Large intestine (tissue), 3 donors: ENCODE data around the gene PDLIM5. TPM values are rescaled to one million over a fixed set of nuclear protein-coding genes. Genes with fewer than 3 reads are reported as not detected.
A peak's percentile ranks its signal among the peaks of the same experiment; 100 is the strongest.

Experiments used
- DNase-seq, 2 donors: peaks; one replicate each; pipeline versions ENCODE4 v3.0.0 to v3.0.0-alpha.2; 2013
- H3K27ac ChIP-seq: one replicate; pipeline ENCODE4 v1.5.1; 2013; ENCODE audit warnings: low read length
- H3K27me3 ChIP-seq: 2 replicates; pipeline ENCODE4 v1.6.1; 2013; ENCODE audit warnings: low read length; ENCODE audit not compliant: control insufficient read depth, insufficient read depth
- H3K36me3 ChIP-seq: 2 replicates; pipeline ENCODE4 v1.6.1; 2013; ENCODE audit warnings: low read length; ENCODE audit not compliant: control insufficient read depth, insufficient read depth
- H3K4me1 ChIP-seq: one replicate; pipeline ENCODE4 v1.6.1; 2013; ENCODE audit warnings: low read length; ENCODE audit not compliant: control insufficient read depth, insufficient read depth
- H3K4me3 ChIP-seq: one replicate; pipeline ENCODE4 v1.5.1; 2013; ENCODE audit warnings: low read length
- H3K9me3 ChIP-seq: one replicate; pipeline ENCODE4 v1.6.1; 2013; ENCODE audit warnings: mild to moderate bottlenecking, low read depth, low read length, moderate library complexity; ENCODE audit not compliant: control insufficient read depth
- WGBS: methylation state at CpG from one replicate; pipeline ENCODE4 v1.1.5; 2013; ENCODE audit warnings: low lambda C conversion rate; ENCODE audit not compliant: insufficient coverage; 5-methylcytosine and 5-hydroxymethylcytosine counted together
- polyA plus RNA-seq: library from polyadenylated mRNA; unstranded; fragments of 120-200 nt; gene quantifications from one replicate; pipeline ENCODE4 v1.2.1, GENCODE V29; 2013

PDLIM5 gene
- polyA plus RNA-seq, 1 donor: 108 TPM

DNA sequence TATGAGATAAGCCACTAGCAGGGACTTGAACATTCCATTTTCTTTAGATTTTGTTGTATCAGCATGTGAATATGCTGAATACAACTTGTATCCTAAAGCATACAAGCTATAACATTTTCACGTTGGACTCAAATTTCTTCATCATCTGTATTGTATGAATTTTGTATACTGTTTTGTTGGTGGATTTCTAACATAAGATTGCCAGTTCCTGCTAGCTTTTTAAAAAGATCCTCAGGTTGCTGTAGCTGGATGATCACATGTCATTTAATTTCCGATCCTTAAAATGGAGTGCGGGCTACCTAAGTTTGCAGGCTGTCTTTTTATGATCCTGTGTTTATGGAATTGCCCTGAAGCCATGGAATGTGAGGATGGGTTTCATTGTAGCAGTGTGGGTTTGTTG is 6.9 kb downstream of the PDLIM5 start:
- H3K4me1 ChIP-seq: peaks cover 28% of the 10 kb centered on the region
- peak overlapping the region; percentile 97 for H3K27ac ChIP-seq
- no CpG with 5 or more reads among the region's 3 CpGs for WGBS
- H3K9me3 ChIP-seq: no peaks in the 10 kb centered on the region
- H3K4me3 ChIP-seq: no peak overlapping the region
- H3K27me3 ChIP-seq: no peaks in the 10 kb centered on the region
- no peak for DNase-seq
- H3K36me3 ChIP-seq: peaks cover 4% of the 10 kb centered on the region

DNA sequence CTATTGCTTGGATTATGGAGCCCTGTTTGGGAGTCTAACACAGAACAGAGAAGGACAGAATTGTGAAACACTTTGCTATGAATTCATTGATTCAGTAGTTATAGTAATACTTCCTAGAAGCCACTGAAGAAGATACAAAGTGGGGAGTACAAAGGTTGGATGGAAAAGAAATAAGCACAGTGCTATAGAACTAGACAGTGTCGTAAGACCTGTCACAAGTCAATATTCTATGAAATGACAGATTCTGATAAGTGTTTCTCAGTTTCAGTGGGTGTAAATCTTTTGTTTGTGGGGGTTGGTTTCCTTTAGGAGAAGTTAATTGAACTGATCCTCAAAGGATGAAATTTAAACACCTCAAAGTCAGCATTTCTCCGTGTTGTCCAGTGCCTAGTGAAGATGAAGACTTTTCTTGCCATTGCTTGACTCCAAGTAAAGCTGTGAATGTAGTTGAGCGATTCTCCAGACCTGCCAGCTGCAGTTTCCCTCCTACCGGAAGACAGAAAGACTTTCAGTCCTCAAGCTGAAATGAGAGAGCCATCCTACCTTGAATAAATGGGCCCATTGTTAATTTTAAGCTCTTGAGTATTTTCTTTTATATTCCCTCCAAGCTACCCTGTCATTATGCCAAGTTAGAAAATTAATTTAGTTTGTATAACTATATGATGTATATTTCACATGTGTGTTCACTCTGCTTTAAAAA is 7.9 kb downstream of the PDLIM5 start:
- no peaks in the 10 kb centered on the region for H3K27me3 ChIP-seq
- peak overlapping the region; percentile 14 for H3K4me3 ChIP-seq
- peak overlapping the region; percentile 97 for H3K27ac ChIP-seq
- WGBS: no CpG with 5 or more reads among the region's 4 CpGs
- H3K36me3 ChIP-seq: peaks cover 4% of the 10 kb centered on the region
- DNase-seq: peak; percentile 58 to 87
- H3K9me3 ChIP-seq: no peaks in the 10 kb centered on the region
- H3K4me1 ChIP-seq: peaks cover 28% of the 10 kb centered on the region

DNA sequence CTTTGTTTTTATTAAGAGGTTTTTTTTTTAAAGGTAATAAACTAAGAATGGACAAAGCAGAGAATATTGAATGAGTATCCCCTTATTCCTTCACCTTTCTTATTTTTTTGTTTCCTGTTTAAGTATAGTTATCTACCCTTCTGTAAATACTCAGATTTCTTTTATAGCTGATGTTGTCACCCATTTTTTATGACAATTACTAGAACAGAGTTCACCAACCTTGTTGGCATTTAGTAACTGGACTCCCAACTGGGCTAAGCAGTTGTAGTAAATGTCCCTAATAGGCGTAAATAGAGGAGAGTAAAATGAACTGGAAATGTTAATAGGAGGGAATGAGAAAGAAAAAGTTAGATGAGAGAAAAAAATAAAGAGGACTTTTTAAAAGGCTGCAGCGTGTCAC is 9.8 kb downstream of the PDLIM5 start:
- H3K4me3 ChIP-seq: no peak overlapping the region
- H3K4me1 ChIP-seq: peaks cover 22% of the 10 kb centered on the region
- no peaks in the 10 kb centered on the region for H3K9me3 ChIP-seq
- H3K27me3 ChIP-seq: no peaks in the 10 kb centered on the region
- DNase-seq: no peak
- no peaks in the 10 kb centered on the region for H3K36me3 ChIP-seq
- 80% methylated on average over 1 of the region's 2 CpGs for WGBS
- H3K27ac ChIP-seq: peak overlapping the region; percentile 97

DNA sequence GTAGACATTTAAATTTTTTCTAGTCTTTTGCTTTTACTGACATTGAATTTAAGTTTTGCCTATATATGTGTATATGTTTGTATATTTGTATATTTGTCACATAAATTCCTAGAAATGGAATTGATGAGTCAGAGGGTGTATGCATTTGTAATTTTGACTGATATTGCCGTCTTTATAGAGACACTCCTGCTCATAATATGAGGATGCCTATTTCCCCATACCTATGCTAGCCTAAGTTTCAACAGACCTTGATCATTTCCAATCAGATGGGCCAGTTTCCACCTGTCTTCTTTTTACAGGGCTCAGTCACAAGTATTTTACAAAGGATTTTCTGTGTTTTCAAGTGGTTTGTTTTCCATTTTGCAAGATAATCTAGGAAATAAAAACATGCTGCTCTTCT is 10.8 kb downstream of the PDLIM5 start:
- no peak overlapping the region for H3K4me3 ChIP-seq
- no peaks in the 10 kb centered on the region for H3K9me3 ChIP-seq
- peak overlapping the region; percentile 9 for H3K27ac ChIP-seq
- peaks cover 22% of the 10 kb centered on the region for H3K4me1 ChIP-seq
- WGBS: no CpG with 5 or more reads among the region's 1 CpG
- no peaks in the 10 kb centered on the region for H3K27me3 ChIP-seq
- DNase-seq: no peak
- no peaks in the 10 kb centered on the region for H3K36me3 ChIP-seq

DNA sequence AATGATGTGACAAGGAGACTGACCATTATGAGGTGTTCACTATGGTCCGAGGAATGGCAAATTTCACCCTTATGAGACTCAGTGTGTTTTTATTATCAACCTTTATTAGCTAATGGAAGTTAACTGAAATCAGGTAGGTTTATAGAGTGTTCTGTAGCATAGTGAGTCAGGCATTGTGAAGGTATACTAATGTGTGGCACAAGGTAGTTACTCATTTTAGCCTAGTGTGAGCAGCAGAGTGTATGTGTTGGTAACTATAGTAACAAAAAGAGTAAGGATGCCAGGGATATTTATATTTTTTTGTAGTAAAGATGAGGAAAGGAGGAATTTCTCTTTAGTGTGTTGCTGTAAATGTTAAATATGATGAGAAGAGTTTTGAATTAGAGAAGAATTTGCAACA is 12.0 kb downstream of the PDLIM5 start:
- DNase-seq: no peak
- Histone ChIP-seq H3K27me3 (no peaks in the 10 kb centered on the region), H3K4me1 (peaks cover 19% of the 10 kb centered on the region), H3K9me3 (no peaks in the 10 kb centered on the region), H3K4me3 (no peak overlapping the region), H3K27ac (no peak overlapping the region), H3K36me3 (no peaks in the 10 kb centered on the region)
- WGBS: no CpG with 5 or more reads among the region's 1 CpG

DNA sequence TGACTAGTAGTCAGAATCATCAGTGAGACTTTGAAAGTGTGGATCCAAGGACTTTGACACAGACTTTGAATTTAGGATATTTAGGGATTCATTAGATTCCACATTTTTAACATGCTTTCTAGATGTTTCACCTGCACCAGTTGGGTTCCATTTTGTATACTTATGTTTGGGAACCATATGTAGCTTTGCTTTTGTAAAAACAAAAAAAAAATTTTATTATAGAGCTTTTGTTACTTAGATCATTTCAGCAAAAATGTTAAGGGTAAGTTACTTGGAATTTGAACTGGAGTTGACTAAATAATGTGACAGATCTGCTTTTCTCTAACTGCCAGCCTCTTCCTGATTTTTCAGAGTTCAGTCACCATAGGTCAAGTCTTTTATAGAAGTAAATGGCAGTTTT is 14.6 kb downstream of the PDLIM5 start:
- Histone ChIP-seq H3K4me3 (no peak overlapping the region), H3K4me1 (peaks cover 5% of the 10 kb centered on the region), H3K9me3 (peaks cover 4% of the 10 kb centered on the region), H3K27me3 (no peaks in the 10 kb centered on the region), H3K27ac (no peak overlapping the region), H3K36me3 (no peaks in the 10 kb centered on the region)
- DNase-seq: no peak

DNA sequence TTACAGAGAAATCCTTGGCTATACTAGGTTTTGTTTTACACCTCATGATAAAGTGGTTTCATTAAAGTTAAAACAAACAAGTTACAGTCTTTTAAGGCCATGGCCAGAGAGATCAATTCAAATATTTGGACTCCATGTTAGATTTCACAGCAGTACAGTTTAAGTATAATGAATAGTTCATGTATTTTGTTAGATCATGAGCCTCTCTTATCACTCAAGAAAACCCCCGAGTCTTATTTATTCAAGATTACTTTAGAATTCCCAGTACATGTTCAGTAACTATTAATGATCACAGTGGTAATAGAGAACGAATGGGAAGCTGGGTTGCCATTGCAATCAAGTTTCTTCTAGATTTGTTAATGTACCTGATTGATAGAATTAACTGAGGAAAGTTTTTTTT is 15.2 kb downstream of the PDLIM5 start:
- Histone ChIP-seq H3K27me3 (no peaks in the 10 kb centered on the region), H3K4me1 (peaks cover 2% of the 10 kb centered on the region), H3K36me3 (no peaks in the 10 kb centered on the region), H3K9me3 (peaks cover 4% of the 10 kb centered on the region), H3K4me3 (no peak overlapping the region), H3K27ac (no peak overlapping the region)
- WGBS: no CpG with 5 or more reads among the region's 2 CpGs
- DNase-seq: no peak

DNA sequence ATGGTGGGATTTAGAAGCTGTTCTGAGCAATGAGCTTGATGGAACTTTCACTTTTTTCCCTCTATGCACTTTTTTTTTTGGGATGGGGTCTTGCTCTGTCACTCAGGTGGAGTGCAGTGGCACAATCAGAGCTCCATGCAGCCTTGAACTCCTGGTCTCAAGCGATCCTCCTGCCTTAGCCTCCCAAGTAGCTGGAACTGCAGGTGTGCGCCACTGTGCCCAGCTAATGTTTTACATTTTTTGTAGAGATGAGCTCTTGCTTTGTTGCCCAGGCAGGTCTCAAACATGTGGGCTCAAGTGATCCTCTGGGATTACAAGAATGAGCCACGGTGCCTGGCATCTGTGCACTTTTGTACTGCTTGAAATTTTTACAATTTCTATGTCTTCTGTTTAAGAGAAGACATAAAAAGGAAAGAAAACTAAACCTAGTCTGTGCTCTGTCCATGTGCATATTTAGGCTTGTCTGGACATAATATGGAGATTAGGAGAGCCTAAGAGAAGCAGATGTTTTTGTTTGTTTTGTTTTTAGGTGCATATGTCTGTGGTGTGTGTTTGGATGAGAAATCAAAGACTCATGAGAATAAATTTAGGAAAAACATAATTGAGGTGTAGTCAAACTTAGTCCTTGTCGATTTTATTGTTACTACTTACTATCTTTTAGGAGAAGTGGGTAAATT is 16.5 kb downstream of the PDLIM5 start:
- DNase-seq: no peak
- Histone ChIP-seq H3K4me1 (peaks cover 3% of the 10 kb centered on the region), H3K9me3 (peaks cover 4% of the 10 kb centered on the region), H3K27ac (no peak overlapping the region), H3K27me3 (no peaks in the 10 kb centered on the region), H3K4me3 (no peak overlapping the region), H3K36me3 (no peaks in the 10 kb centered on the region)
- no CpG with 5 or more reads among the region's 4 CpGs for WGBS

DNA sequence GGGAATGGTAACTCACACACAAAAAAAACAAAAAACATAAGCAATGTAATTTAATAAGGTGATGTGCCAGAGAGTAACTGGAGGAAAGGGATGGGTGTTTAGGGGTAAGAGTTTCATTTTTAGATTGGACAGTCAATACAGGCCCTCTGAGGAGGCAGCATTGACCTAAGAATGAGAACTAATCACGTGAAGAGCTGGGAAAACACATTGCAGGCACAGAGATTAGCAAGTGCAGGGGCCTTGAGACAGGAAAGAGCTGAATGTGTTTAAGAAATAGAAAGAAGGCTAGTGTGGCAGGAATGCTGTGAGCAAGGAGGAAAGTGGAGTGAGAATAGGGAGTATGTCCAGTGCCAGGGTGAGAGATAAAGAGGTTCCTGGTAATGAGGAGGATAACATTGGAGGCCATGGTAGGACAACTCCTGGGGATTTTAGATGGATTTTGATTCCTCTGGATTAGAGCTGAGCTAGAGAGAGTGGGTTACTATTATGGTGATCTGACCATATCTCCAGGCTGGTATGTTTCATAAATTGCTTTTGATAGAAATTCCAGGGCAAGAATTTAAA is 17.6 kb downstream of the PDLIM5 start:
- H3K9me3 ChIP-seq: peaks cover 4% of the 10 kb centered on the region
- no CpG with 5 or more reads among the region's 1 CpG for WGBS
- no peaks in the 10 kb centered on the region for H3K27me3 ChIP-seq
- H3K27ac ChIP-seq: no peak overlapping the region
- DNase-seq: no peak
- H3K4me3 ChIP-seq: no peak overlapping the region
- H3K4me1 ChIP-seq: peaks cover 3% of the 10 kb centered on the region
- H3K36me3 ChIP-seq: no peaks in the 10 kb centered on the region

DNA sequence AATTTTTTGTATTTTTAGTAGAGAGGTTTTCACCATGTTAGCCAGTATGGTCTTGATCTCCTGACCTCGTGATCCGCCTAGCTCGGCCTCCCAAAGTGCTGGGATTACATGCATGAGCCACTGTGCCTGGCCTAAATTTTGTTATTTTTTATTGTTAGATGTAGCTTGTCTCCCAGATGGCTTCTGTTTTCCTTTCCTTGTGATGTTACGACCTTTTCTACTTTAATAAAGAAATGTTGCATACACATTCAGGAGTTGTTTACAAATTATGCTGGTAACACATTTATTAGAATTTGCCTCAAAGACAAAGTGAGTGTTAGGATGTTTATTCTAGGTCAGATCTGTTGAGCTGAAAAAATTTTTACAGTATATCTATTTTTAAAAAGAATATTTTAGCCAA is 18.4 kb downstream of the PDLIM5 start:
- Histone ChIP-seq H3K4me1 (peaks cover 6% of the 10 kb centered on the region), H3K36me3 (no peaks in the 10 kb centered on the region), H3K27ac (no peak overlapping the region), H3K4me3 (no peak overlapping the region), H3K9me3 (peaks cover 4% of the 10 kb centered on the region), H3K27me3 (no peaks in the 10 kb centered on the region)
- no CpG with 5 or more reads among the region's 4 CpGs for WGBS
- DNase-seq: no peak
